HG03571 (cell line): ENCODE measurements around the gene ERGIC1.

Source experiments
- ATAC-seq: cut with Tn5 transposase; IDR thresholded peaks from one replicate; pipeline ENCODE4 v1.9.1; 2021; ENCODE audit not compliant: unreplicated experiment

ERGIC1 gene

GRCh38 chr5:172918421-172919371 lies 84.6 kb downstream of the ERGIC1 start:
- ATAC-seq = no peak

DNA sequence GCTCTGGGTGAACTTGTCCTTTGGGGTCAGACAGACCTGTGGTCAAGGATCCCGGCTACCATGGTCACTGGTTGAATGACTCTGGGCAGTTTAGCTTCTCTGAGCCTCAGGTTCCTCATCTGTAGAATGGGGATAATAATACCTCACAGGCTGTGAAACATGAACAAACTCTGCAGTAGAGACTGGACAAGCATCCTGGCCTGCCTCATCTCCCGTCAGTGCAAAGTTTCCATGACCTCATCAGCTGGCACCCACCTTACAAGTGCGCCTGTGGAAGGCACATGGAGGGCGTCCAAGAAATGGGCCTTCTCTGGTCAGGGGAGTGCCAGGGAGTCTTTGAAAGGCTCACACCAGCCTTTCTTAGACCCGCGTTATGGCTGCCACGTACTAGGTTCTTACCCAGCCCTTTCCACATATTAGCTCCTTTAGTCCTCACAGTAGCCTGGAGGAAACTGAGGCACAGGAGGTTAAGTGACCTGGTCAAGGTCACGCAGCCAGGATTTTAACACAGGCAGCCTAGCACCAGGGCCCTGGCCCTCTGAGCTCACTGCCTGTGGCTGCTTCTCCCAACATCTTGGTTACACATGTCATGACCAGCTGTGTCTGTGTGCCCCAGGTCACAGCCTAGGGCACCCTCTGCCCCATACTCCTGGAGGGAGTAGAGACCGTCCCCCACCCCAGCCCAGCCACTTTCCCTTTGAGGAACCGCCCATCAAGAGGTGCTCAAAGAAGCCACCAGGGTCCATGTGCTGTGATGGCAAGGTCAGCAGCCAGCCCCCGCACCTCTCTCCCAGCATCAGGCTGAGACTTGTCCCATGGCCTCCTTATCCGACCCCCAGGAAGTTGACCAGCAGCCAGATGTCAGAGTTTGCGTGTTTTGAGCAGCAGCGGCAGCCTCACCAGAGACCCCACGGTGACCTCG lies 85.7 kb downstream of the ERGIC1 start:
- no peak for ATAC-seq

DNA sequence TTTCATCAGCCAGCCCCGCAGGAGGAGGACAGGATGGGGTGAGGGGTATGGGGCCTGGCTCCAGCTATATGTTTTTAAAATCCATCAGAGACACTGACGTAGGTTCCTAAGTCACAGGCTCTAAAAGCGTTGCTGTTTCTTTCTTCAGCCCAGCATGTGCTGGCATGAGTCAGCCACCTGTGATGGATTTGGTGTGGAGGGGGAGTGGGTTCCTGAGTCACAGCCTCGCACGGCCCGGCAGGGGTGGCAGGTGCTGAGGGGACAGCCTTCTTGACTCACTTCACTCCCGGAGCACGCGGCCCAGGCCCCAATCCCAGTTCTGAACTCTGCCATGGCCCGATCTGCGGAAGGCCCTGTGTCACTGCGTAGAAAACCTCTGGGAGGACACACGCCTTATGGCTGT lies 86.4 kb downstream of the ERGIC1 start:
- ATAC-seq = no peak

- no peak for ATAC-seq
Measured at GRCh38 chr5:172920995-172921394, 86.9 kb downstream of the ERGIC1 start.

- no peak for ATAC-seq
Measured at GRCh38 chr5:172921906-172922305, 87.9 kb downstream of the ERGIC1 start.

DNA sequence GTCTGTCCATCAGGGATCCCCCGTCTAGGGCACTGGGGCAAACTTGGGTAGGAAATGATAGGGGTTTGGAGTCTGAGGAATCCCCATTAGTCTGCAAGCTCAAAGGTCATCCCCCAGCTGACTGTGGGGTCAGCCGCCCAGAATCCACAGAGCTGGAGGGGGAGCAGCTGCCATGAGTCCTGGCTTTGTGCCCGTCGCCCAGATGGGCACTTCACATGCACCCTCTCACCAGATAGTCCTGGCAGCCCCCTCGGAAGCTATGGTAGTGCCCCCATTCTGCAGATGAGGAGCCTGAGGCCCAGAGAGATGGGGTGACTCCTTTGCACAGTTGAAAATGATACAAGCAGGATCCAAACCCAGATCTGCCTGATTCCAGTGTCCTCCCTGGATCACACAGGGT lies 89.5 kb downstream of the ERGIC1 start:
- ATAC-seq = no peak

DNA sequence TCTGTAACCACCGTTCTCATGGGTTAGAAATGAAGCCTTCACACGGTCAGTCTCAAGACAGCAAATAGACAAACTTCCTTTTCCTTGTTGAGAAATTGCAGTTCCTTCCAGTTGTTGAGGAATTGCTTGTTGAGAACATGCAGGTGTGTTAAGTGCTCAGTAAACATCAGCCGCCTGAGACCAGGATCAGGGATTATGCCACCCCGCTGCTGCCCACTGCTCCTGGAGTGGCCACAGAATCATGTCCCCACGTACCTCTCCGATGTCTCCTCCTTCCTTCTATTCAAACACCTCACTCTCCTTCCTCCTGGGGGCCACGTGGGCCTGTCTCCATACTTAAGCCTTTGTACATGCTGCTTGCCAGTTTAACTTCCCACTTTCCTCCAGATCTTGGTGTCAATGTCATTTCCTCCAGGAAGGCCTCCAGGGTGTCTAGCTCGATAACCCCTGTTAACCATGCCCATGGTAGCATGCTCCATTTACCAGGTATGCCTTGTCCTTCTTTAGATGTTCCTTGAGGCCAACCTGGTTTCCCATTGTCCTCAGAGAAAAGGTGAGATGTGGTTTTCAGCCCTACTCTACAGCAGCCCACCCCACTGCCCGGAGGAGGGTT lies 91.4 kb downstream of the ERGIC1 start:
- ATAC-seq = no peak

DNA sequence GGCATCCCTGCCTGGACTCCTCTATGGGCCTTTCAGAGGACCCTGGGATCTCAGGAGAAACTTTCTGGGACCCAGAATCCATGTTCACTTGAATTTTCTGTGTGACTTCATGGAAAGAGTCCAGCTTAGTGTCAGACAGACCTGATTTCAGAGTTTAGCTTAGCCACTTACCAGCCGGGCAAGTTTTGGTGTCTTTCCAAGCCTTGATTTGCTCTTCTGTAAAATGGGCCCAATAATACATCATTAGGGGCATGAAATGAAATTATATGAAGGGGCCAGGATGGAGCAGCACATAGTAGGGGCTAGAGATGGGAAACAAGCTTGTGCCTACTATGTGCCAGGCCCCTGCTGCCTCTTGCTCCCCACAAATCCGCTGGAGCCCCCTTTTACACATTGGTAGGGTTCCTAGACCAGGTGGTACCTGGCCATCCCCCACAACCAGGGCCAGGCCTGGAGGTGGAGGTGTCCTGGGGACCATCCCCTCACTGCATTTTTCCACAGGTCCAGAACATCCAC lies 92.0 kb downstream of the ERGIC1 start:
- ATAC-seq = no peak

DNA sequence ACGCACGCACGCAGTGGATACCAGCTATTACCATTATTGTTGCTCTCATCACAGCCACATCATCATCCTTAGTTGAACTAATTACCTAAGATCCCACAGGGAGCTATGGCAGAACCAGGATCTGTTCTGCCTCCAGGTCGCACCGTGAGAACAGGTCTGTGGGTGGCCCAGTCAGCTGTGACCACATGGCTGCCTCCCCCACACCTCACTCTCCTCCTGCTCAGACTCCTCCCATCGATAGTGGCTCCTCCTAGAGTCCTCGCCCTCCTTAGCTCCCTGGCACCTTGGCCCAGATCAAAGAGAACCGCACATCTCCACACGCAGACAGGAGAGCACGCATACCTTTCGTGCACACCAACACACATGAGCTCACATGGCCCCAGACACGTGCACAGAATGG lies 92.7 kb downstream of the ERGIC1 start:
- ATAC-seq = no peak

GRCh38 chr5:172929371-172929838 lies 95.4 kb downstream of the ERGIC1 start:
- no peak for ATAC-seq

DNA sequence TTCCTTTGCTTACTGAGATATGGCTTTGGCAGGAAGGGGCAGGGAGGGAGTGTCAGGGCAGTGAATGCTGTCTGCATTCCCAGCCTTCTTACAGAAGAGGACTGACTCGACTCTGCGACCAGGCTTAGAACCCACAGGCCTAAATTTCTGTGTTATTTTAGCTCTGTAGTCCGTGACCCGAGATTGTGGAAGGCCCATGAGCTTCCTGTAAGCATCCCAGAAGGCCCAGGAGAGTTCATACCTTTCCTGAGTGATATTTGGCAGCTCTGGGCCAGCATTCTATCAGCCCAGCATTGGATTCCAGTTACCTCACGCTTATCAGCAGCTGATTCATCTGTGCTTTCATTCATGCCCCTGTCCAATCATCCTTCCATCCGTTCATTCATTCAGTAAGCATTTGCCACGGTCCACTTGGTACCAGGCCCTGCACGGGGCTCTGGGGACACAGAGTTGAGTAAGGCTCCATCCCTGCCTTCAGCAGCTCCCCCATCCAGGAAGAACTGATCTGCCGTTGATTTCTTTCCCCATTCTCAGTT lies 97.0 kb downstream of the ERGIC1 start:
- ATAC-seq = peak; percentile 60

GRCh38 chr5:172932313-172933017 lies 98.4 kb downstream of the ERGIC1 start:
- no peak for ATAC-seq

- no peak for ATAC-seq
Measured at GRCh38 chr5:172933238-172933637, 99.2 kb downstream of the ERGIC1 start.

DNA sequence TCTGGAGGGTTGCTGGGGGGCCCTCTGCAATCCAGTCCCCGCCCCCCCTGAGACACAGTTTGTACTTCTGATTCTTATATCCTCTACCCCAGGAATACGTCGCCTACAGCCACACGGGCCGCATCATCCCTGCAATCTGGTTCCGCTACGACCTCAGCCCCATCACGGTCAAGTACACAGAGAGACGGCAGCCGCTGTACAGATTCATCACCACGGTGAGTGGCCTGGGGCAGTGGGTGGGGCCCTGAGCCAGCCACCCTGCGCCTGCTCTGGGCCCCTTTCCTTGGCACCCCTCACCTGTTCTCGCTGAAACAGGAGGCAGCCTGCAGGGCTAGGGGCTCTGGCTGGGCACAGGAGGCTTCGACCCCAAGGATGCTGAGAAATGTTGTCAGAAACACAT lies 101.0 kb downstream of the ERGIC1 start:
- ATAC-seq = no peak

GRCh38 chr5:172936401-172936800 lies 102.3 kb downstream of the ERGIC1 start:
- ATAC-seq = no peak

- ATAC-seq = no peak
Measured at GRCh38 chr5:172939071-172939470, 105.0 kb downstream of the ERGIC1 start.

DNA sequence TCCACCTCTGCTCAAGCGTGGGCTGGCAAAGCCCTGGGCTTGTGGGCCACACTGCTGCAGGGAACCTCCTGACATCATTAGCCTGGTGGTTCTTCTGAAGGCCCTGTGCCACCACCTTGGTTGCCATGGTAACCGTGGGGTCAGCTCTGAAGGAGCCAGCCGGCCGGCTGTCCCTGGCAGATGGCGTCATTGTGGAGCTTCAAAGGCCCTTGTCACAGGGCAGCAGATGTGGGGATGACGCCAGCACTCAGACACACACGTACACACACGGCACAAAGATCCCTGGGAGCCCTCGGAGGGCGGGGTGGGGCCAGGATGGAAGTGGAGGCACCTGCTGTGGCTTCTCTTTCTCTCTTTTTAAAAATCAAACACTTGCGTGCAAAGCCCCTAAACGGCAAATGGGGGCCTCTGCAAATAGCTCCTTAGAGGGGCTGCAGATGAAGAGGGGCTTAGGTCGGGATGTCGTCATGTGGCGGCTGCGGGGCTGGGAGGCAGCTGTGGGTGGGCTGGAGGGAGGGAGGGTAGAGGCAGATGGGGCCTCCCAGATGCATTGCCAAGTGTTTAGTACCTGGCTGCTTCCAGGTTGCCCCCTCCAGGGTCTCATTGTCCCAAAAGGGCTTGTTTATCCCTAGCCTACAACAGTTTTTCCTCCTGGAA lies 105.7 kb downstream of the ERGIC1 start:
- no peak for ATAC-seq

- ATAC-seq = no peak
Measured at GRCh38 chr5:172940268-172941066, 106.4 kb downstream of the ERGIC1 start.

- no peak for ATAC-seq
Measured at GRCh38 chr5:172941067-172941516, 107.0 kb downstream of the ERGIC1 start.
